HG02588 (cell line): ENCODE data around the gene GFPT2.

Experiments
- ATAC-seq: cut with Tn5 transposase; IDR thresholded peaks from one replicate; pipeline ENCODE4 v1.9.1; 2021; ENCODE audit warnings: mild to moderate bottlenecking, moderate library complexity; ENCODE audit not compliant: unreplicated experiment

GFPT2 gene

GRCh38 chr5:180287868-180288267 lies 65.3 kb downstream of the GFPT2 start:
- ATAC-seq = no peak

GRCh38 chr5:180287404-180287803 lies 65.7 kb downstream of the GFPT2 start:
- no peak for ATAC-seq

DNA sequence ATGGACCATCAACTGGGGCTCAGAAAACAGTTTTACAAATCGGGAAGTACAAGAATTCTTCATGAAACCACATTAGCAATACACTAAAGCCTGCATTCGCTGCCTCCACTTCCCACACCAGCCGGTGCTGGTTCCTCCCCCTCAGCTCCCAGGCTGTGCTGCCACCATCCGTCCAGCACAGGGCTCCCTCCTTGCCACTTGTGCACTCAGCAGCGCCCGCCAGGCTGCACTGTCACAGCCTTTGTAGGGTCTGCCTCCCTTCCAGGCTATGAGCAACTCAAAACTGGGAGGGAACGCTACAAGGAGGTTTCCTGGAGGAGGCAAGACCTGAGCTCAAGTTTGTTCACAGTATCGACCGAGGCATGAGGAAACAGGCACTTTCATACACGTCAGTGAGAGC lies 69.0 kb downstream of the GFPT2 start:
- no peak for ATAC-seq

- ATAC-seq = no peak
These were observed 70.0 kb downstream of the GFPT2 start for GRCh38 chr5:180283026-180283615.

- ATAC-seq = no peak
These were observed 70.9 kb downstream of the GFPT2 start for GRCh38 chr5:180282281-180282680.

DNA sequence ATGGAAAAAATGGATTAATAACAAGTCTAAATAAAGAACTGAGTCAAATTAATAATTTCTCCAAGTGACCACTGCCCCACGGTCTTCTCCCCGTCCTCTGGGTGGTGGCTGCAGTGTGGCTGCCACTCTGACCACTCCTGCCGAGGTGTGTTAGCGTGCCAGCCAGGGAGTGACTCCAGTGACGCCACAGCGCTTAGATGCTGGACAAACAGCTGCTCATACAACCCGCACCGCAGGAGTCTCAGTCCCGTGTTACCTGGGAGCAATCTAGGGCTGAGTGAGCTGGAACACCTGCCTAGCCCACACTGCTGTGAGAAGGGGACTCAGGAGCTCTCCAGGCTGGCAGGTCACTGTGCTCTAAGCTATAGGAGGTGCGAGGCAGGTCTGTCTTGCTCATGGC lies 71.4 kb downstream of the GFPT2 start:
- ATAC-seq = no peak

GRCh38 chr5:180274695-180275094 lies 78.4 kb downstream of the GFPT2 start:
- no peak for ATAC-seq

DNA sequence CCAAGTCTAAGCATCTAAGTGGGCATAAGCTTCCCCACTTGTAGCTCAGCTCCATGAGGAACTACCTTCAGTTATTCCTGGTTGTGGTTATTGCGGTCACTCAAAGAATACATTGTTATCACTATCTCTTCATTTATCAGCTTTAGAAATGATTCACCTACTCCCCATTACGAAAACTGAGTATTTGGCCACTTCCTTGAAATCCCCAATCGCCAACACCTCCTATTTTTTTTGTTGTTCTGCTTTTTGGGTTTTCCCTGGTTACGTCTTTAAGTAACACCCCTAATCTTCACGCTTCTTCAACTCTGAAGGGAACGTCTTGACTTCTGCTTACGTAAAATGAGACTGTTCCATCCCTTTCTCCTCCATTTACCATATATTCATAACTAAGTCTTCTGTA lies 81.9 kb downstream of the GFPT2 start:
- ATAC-seq = no peak

- ATAC-seq = no peak
These were observed 93.9 kb downstream of the GFPT2 start for GRCh38 chr5:180259260-180259611.

DNA sequence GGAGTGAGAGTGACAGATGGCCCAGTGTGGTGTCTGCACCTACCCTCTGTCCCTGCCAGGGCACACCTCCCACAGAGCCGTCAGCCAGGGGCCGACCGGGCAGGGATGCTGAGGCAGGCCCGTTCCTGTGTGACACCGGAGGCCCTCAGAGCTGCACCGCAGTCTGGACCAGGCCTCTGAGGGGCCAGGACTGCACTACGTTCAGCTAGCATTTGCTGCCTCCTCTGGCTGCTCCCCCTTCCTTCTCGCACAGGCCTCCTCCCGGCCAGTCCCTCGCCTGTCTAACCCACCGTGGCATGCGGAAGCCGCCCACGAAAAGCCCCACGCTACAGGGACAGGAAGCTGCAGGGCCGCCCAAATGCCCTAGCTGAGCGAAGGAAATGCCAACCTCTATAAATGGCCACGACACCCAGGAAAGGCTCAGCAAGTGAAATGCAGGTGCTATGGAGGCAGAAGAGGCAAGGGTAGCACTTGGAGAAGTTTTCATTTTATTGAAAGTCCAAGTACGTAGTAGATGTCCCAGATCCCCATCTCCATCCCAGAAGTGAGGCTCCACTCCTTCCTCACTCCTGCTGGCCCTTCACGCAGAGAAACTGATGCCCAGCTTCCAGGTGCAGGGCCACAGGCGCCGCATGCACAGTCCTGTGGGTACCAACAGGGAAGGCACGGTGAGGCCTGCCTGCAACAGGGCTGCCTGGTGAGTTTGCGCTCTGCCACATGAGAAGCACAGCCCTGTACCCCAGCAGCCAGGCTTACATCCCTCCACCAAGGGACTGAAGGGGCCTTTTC lies 99.9 kb downstream of the GFPT2 start:
- no peak for ATAC-seq

DNA sequence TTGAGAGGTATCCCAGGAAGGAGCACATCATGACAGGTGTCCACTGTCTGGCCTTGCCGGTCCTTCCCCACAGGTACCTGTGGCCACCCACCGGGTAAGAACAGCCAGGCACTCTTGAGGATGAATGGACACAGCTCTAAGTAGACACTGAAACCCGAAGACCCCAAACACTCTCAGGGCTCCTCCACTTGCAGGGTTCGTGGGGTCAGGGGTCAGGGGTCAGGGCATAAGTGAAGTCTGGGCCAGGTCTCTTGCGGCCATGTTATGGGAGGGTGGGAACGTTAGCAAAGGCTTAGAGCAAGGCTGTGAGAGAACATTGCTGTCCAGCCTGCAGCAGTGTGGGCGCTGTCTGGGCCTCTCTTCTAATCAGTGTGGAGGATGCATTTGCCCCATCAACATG lies 101.2 kb downstream of the GFPT2 start:
- ATAC-seq = no peak

DNA sequence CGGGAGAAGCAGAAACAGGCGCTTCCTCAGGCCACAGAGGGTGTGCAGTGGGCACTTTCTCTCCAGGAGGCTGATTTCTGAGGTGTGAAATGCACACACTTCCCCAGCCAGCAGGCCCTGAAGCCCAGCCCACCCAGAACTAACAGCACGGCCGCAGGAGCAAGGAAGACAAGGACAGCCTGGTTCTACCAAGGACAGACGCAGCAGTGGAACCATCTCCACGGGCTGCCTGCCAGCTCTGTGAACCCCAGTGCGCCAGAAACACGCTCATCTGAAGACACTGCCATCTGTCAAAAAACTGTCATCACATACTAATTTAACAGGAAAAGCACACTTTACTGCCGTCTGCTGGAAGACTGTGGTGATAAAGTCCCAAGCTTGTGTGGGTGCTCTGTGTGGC lies 102.0 kb downstream of the GFPT2 start:
- no peak for ATAC-seq
